Neutrophil (primary cell): ENCODE measurements around the gene SESN1.
"Not testable (repeated sequence)": the region's sequence is repeated elsewhere in the genome, so short reads cannot be mapped to it uniquely, and the experiment has no call there.

Experiments used
- H3K27ac ChIP-seq: fragments of 200-600 bp; sonication (generic); 2 replicates; pipeline ENCODE4 v1.5.1; 2016; ENCODE audit warnings: mild to moderate bottlenecking, moderate library complexity
- H3K27me3 ChIP-seq: fragments of 200-600 bp; sonication (generic); 2 replicates; pipeline ENCODE4 v1.6.0; 2016; ENCODE audit warnings: mild to moderate bottlenecking
- H3K36me3 ChIP-seq: fragments of 200-600 bp; sonication (generic); 2 replicates; pipeline ENCODE4 v1.5.1; 2017
- H3K4me1 ChIP-seq, 2 experiments: fragments of 200-600 bp in 1 of 2; sonication (generic) in 1 of 2; 1 replicate in 1 of 2; 2 replicates in 1 of 2; pipeline versions ENCODE4 v1.5.1 to v1.6.1; 2013 to 2016; ENCODE audit warnings: low read depth in 1 of 2, low read length in 1 of 2, mild to moderate bottlenecking in 1 of 2, moderate library complexity in 1 of 2; ENCODE audit not compliant: control insufficient read depth in 1 of 2, insufficient read depth in 1 of 2
- H3K4me3 ChIP-seq, 2 experiments: fragments of 200-600 bp in 1 of 2; sonication (generic) in 1 of 2; 1 replicate in 1 of 2; 2 replicates in 1 of 2; pipeline ENCODE4 v1.5.1; 2013 to 2016; ENCODE audit warnings: low read depth in 1 of 2, low read length in 1 of 2, mild to moderate bottlenecking in 1 of 2, moderate library complexity in 1 of 2
- H3K9me3 ChIP-seq: fragments of 200-600 bp; sonication (generic); 2 replicates; pipeline ENCODE4 v1.5.1; 2016
- CTCF ChIP-seq: fragments of 200-600 bp; sonication (generic); IDR thresholded peaks from 2 replicates; pipeline ENCODE4 v1.5.1; 2016; ENCODE audit warnings: antibody characterized with exemption

Gene SESN1

DNA sequence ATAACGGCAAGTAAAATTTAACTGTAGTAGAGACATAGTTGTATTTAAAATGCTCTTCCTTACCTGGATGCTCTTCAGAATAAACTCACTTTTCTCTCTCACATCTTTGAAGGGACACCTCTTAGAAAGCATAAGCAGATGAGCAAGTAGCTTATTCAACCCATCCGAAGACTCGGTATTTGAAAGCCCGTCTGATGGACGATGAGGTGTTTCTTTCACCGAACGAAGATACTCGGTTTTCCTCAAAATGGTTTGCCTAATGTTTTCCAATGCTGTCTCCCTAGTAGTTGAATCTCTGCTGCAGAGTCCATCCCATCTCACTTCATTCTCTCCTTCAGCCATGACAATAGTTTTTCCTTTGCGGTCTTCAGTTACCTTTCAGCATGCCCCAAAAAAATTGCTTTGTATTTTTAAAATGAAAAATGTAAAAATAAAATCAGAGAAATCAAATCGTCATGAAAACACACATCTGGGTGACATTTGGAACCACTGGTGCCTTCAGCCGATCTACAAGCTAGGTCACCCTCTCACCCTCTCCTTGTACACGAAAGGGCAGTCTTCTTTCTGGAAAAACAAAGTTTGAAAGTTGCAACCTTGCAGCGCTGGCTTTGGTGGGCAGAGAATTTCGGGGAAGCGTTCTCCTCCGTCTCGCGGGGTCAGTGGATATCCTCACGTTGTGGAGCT is 772 bp downstream of the SESN1 start:
- H3K27ac ChIP-seq = peak overlapping the region; percentile 86

GRCh38 chr6:109092074-109092473 is 2.6 kb downstream of the SESN1 start:
- H3K9me3 ChIP-seq = no peaks in the 10 kb centered on the region
- no peak overlapping the region for H3K27ac ChIP-seq
- peaks cover 32 to 36% of the 10 kb centered on the region in 2 experiments for H3K4me1 ChIP-seq
- no peaks in the 10 kb centered on the region for H3K36me3 ChIP-seq
- no peak overlapping the region for H3K4me3 ChIP-seq
- no peak for TF ChIP-seq CTCF
- no peaks in the 10 kb centered on the region for H3K27me3 ChIP-seq

More for the DNA sequence above, 772 bp downstream of the SESN1 start:
- Histone ChIP-seq H3K36me3 (no peaks in the 10 kb centered on the region), H3K4me1 (peaks cover 32 to 36% of the 10 kb centered on the region in 2 experiments), H3K9me3 (no peaks in the 10 kb centered on the region), H3K4me3 (peak overlapping the region; percentile 96 to 97), H3K27me3 (no peaks in the 10 kb centered on the region)
- no peak for TF ChIP-seq CTCF

DNA sequence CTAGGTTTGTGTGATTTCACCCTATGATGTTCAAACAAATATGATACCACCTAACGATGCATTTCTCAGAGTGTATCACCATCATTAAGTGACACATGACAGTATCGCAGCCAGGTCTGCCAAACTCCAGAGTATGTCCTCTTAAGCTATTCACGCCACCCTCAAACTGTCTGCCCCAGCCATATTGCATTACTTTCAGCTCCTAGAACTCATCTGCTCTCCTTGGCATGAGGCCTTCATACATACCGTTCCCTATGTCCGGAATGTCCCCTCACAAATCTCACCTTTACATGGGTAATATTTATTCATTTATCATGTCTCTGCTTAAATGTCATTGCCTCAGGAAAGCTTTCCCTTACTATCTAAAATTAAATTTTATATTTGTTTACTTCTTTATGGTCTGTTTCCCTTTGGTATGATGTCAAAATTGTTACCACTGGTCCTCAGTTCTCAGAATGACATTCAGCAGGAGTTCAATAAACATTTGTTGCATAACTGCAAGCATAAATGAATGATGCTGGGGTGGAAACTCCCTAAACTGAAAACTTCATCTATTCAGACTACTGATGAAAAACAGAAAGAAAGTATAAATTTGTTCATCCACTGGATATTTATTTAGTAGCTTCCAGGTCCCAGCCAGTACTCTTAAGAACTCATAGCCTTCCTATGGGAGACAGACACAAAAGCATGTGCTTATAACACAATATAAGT is 3.2 kb downstream of the SESN1 start:
- no peak overlapping the region for H3K27ac ChIP-seq
- H3K4me3 ChIP-seq = no peak overlapping the region
- no peak for TF ChIP-seq CTCF
- no peaks in the 10 kb centered on the region for H3K9me3 ChIP-seq
- H3K27me3 ChIP-seq = no peaks in the 10 kb centered on the region
- H3K36me3 ChIP-seq = no peaks in the 10 kb centered on the region
- peaks cover 32 to 36% of the 10 kb centered on the region in 2 experiments for H3K4me1 ChIP-seq

DNA sequence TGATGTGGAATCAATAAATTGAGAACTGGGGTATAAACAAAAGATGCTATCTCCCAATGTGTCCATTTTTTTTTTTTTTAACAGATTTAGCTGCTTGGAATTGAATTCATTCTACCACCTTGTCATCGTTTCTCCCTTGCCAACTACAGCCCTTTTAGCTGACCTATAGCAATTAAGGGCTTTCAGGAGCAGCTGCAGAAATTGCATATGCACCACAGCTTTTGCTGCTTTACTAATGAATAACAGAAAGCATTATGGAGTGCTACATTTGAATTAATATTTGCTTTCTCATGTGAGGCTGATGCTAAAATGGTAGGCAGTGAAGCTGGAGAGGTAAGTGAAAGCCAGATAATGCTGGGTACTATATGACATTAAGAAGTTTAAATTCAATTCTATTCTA is 5.7 kb downstream of the SESN1 start:
- no peaks in the 10 kb centered on the region for H3K27me3 ChIP-seq
- peaks cover 4% of the 10 kb centered on the region for H3K36me3 ChIP-seq
- H3K27ac ChIP-seq = no peak overlapping the region
- H3K4me3 ChIP-seq = no peak overlapping the region
- TF ChIP-seq CTCF = no peak
- no peaks in the 10 kb centered on the region for H3K9me3 ChIP-seq
- peaks cover 20 to 21% of the 10 kb centered on the region in 2 experiments for H3K4me1 ChIP-seq

GRCh38 chr6:109087661-109088264 is 6.9 kb downstream of the SESN1 start:
- Histone ChIP-seq H3K9me3 (no peaks in the 10 kb centered on the region), H3K27me3 (no peaks in the 10 kb centered on the region), H3K36me3 (peaks cover 4% of the 10 kb centered on the region), H3K4me3 (no peak overlapping the region), H3K27ac (no peak overlapping the region), H3K4me1 (peaks cover 7 to 8% of the 10 kb centered on the region in 2 experiments)
- TF ChIP-seq CTCF = no peak

DNA sequence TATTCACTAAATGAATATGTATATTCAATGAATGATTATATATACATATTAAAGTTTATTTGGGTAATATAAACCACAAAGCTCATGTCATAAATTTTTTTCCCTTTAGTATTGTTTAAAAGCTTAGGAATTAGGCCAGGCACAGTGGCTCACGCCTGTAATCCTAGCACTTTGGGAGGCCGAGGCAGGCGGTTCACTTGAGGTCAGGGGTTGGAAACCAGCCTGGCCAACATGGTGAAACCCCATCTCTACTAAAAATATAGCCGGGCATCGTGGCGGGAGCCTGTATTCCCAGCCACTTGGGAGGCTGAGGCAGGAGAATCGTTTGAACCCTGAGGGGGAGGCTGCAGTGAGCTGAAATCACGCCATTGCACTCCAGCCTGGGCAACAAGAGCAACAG is 10.5 kb downstream of the SESN1 start:
- H3K27me3 ChIP-seq, H3K4me1 ChIP-seq, H3K36me3 ChIP-seq, H3K9me3 ChIP-seq, H3K4me3 ChIP-seq, H3K27ac ChIP-seq: not testable (repeated sequence)
